ENCODE data around the gene PDGFC.
"Not testable (repeated sequence)": the region's sequence is repeated elsewhere in the genome, so short reads cannot be mapped to it uniquely, and the experiment has no call there.

The PDGFC gene

DNA sequence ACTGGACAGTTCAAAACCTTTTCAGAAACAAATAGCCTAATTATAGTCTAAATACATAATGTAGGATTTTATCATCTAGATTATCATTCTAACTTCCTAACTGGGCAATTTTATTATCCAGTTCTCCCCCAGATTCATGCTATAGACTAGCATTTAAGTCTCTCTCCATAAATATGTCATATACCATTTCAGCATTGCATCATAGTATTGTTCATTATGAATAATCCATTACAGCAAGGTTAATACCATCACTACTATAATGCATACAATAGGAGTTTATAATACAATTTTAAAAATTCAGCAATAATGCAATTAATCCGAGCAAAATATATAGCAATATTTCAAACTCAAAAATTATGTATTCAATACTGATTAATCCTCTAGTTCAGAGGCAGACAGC is 77.4 kb downstream of the PDGFC start:
- no peak for DNase-seq

DNA sequence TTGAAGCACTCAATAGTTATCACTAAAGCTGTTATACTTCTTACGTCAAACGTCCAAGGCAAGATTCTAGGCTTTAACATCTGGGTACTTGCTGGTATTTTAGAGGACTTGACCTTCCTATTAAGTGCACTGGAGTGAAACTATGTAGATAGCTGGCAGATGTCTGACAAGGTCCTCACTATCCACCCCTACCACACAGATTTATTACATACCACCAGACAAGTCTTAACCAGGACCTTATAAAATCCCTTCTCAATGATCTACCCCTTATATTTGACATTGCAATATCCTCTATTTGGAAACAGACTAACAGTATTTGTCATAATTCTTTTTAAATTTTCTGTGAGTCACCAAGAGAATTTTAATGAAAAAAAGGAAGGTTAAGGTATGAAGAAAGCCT is 78.8 kb downstream of the PDGFC start:
- DNase-seq = no peak

DNA sequence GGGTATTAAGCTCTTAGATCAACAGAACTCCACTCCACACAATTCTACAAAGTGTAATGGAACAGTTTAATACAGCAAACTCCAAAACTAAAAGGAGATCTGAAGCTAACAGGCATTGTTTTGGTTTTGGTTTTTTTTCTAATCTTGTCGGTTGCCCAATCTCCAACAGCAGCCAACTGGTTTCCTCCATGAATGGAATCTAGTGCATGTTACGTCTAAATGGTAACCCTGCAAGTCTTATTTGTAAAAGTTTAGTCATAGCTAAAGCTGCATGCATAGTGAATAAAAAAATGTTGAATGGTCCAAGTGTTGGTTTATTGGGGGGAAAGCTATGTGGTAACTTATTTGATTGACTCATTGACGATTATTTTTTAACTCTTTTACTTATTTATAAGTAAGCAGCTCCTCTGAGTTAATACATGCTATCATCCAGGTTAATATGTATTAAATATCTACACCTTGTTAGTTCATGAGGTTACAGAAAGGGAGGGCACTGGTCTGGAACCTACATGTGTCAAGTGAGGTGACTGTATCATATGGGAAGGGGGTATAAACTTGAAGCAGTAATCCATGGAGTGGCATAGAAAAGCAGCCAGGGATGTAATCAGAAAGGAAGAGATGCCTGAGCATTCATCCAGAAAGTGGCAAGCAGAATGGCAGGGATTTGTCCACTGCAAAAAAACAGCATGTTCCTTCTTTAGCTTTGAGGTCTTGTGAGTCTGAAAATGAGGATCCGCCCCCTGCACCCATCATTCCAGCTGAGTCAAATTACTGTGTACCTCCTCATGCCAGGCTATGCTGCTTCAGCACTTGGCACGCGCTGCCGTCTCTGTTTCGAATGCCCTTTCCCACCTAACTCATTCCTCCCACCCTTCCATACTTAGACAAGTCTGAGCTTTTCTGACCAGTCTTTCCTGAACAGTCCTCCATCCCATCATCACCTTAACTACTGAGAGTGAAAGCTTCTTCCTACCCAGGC is 81.7 kb downstream of the PDGFC start:
- no peak for DNase-seq

DNA sequence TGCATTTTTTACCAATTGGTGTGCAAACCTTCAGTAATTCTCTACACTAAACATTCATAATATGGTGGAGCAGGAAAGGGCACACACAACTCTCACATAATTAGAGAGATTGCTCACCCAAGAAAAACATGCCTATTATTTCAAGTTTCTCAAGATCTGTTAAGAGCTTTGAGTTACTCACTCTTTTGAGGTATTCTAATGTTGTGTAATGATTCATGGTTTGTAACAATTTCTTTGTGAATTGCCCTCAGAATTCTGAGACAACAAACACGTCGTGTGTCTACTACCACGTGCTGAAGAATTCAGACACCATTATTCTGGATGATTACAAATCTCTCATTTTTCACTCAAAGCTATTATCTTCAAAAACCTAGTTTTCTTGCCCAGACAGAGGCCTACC is 82.8 kb downstream of the PDGFC start:
- DNase-seq = no peak

DNA sequence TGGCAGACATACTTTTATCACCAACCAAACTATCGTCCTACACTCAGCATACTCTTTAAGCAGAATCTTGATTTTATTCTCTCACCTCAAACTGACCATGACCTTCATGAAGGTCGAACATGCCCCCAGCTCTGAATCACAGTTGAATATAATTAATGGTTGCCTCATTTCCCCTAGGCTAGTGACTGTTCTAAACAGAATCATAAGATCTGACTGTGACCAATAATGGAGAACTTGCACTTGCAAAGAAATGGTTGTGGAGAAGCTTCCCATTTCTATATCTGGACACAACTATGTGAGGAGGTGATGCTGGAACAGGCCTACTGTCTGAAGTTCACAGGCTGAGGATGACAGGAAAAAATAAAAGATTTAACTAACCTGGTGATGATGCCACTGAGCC is 85.1 kb downstream of the PDGFC start:
- no peak for DNase-seq

DNA sequence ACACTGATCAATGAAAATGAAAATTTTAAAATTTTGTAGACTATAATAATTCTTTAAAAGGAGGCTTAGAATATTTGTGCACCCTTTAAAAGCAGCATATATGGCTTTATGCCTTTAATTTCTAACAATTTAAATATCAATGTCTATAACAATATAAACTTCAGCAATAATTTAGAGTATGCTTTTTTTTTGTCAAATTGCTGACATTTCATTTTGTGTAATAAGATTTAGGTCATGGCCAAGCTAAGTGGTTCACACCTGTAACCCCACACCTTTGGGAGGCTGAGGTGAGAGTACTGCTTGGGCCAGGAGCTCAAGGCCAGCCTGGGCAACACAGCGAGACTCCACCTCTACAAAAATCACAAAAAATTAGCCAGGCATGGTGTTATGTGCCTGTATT is 86.2 kb downstream of the PDGFC start:
- no peak for DNase-seq

DNA sequence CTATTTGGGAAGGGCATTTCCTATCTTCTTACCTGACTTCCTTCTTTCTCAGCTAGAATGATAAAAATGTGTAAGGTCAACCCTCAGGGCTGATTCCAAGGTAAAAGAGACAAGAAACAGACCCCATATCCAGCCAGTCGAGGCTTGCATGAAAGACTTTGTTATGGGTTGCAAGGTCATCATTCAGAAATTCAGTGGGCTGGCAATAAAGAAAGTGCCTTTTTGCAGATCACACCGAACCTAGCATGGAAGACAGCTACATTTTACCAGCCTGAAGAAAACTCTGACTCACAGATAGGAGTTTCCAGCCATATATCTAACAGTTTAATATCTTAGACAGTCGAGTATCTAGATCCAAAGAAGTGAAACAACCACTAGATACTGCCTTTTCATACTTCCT is 87.4 kb downstream of the PDGFC start:
- DNase-seq = no peak

DNA sequence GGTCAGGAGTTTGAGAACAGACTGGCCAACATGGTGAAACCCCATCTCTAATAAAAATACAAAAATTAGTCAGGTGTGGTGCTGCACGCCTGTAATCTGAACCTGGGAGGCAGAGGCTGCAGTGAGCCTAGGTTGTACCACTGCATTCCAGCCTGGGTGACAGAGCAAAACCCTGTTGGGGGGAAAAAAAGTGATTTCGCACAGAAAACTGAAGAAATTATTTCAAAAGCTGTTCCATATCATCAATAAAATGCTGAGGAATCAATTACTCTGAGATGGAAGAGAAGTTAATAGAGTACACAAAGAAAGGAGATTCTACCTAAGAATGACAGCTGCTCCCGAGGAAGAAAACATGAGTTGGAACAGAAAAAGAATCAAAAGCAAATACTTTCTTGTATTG is 95.9 kb downstream of the PDGFC start:
- no peak for DNase-seq

DNA sequence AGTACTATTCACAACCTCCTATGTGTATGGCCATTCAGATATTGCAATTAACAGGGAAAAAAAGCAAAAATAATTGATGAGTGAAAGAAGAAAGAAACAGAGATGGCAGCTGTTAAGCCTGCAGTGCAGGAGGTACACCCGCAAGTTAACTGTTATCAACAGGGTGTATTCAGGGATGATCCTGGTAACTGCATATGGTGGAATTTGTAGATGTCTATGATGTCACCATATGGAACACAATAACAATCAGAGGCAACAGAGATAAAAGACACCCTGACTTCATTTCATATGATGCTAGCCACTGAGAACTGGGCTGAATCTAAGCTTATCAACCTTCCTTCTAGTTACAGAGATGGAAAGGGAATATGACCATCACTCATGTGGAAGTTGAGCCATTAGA is 96.5 kb downstream of the PDGFC start:
- DNase-seq = no peak

DNA sequence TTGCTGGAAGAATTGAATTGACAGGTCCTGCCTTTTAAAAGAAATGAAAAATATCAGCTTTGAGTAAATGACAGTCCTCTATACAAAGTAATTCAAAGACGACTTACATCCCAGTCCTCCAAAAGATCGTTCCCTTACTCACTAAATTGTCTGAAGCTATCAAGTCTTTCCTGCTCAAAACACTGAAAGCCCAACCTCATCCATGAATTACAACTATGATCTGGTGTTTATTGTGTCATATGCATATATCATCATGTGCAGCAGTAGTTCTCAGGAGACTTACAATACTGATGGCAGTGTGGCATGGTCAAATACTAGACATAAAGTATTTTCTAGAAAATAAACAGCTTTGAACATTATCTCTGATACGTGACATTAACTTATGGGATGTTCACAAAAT is 97.8 kb downstream of the PDGFC start:
- no peak for DNase-seq

DNA sequence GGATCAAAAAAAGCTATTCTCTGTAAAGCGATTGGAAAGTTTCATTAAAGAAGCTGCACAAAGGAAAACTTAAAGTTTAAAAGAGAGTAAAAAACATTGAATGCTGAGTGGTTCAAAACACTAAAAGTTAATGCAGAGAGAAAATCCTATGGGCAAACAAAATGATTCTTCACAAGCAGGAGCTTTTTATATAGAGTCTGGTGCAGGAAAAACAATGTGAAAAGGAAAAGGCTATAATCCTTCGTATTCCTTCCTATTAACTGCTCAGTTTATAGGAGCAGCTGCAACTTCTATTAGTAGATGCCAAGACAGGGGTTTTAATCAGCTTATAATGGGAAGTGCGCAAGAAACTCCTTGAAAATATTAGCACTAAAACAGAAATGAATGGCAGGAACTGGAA is 100.7 kb downstream of the PDGFC start:
- DNase-seq = no peak

DNA sequence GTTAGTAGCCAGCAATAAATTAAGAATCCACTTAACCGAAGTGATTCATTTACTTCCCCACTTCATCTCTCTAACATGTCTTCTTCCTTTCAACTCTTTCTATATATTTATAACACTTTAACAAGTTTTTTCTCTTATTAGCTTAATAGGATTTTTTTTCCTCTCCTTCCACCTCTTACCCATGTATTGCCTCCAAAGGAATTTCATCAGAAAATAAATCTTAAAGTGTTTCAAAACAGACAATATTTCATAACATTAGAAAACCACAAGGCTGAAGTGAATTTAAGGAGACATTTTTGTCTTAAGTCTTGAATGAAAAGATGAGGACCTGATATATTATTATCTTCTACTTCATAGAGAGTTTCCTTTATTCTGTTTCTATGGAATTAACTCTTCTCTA is 101.5 kb downstream of the PDGFC start:
- DNase-seq = no peak

DNA sequence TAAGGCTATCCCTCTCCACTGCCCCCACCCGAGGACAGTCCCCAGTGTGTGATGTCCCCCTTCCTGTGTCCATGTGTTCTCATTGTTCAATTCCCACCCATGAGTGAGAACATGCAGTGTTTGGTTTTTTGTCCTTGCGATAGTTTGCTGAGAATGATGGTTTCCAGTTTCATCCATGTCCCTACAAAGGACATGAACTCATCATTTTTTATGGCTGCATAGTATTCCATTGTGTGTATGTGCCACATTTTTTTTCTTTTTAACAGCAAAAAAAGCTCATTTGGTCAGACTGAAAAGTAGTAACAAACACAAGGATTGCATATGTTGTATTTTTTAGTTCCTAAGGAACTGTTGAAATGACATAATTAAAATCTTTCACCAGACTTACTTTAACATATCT is 105.5 kb downstream of the PDGFC start:
- not testable (repeated sequence) for DNase-seq

DNA sequence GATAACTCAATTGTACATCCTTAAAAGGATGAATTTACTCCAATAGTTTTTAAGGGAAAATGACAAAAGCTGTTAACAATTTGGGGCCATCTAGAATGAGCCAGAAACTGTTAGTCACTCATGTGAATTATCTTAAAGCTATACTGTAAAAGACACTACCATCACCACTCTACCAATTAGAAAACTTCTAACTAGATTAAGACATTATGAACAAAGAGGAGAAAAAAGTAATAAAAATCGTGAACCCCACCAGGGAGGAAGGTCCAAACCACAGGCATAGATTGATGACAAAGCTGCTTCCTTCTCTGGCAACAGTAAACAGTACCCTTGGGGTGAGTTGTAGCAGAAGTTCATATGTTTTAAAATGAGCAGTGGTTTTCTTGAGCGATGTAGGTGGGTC is 106.1 kb downstream of the PDGFC start:
- no peak for DNase-seq

DNA sequence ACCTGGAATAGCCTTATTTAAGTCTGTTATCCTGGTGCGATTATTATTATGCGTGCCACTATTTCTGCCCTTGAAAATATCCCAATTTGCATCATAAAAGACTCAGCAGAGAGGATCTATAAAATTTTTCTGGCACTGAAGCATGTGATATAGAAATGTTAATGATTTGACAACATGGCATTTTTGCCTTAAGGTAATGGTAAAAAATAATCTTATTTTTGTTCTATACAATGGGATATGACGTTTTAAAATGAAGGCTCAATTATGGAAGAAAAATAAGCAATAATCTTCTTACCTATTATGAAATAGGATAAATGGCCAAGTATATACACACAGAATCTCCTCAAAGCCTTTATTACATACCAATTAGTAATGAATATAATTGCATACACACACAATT is 113.5 kb downstream of the PDGFC start:
- DNase-seq = no peak

DNA sequence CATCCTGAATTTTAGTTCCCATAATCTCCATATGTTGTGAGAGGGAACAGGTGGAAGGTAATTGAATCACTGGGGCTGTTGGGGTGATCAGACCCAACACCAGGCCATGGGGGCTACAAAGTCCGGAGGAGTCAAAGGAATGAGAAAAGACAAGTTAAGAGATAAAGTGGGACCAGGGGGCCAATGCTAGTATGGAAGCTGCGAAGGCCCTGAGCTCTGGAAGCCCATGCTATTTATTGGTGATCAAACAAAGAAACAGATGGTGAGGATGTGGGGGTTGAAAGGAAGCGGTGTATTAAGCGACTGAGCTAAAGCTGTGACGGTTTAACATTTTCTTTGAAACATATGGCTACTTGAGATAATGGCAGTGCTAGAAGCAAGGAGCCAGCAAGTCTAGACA is 132.8 kb downstream of the PDGFC start:
- peak; percentile 78 for DNase-seq

DNA sequence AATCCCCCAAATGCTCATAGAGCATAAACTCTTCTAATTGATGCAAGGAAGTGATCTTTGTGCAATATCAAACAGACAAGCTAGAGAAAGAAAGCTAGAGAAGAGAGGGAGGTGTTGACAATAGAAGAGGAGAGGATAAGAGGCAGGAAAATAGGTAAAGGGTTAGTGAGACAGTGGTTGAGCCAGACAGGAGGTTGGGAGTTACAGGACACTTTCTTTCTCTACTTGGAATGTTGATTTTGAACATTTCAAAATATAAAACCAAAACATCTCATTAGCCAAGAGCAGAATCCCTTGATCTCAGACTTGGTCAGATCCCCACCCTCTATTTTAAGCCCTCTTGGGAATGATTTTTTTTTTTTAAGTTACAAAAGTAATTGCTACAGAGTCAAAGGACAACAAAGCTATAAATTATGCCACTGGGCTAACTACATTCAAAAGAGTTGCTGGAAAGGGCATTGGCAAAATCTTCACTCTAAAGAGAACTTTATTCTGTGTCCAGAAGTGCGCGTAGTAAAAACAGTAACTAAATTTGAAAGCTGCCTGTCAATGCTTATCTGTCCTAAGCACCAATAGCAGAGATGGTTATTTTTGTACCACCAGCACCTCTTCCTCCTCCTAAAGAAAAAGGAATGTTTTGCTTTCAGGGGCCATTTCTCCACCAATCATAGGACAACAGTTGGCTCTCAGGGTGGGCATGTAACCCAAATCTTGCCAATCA is 133.8 kb downstream of the PDGFC start:
- DNase-seq = no peak

DNA sequence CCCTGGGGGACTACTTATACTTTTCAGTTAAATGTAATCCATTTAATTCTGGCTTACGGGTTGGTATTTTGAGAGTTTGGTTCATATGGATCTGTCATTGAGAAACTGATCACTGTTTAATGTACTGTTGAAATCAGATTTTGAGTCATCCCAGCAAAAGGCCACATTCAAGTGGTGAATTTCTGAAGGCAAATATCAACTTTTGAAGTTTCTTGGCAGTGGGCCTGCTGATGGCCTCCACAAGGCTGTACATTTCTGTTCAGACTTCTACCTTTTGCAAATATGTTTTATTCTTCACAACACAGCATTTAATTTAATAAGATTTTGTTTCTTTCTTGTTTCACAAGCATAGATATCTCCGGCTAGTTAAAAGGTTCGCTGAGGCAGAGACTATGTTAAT is 138.7 kb downstream of the PDGFC start:
- no peak for DNase-seq

DNA sequence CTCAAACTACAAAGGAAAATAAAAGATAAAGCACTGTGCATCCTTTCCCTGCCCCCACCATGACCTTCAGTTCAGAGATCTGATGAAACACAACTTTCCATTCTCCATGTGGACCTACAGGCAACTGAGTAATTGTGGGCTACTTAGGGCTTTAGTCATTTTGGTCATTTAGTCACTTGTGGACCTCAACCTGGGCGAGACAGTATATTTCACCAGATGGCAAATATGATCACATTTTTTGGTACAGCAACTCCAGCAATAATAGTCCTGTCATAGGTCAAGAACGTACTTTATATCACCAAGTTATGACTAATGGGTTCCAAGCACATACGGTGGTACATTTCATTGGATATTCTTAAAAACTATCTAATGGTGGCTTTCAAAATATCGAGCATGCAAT is 141.2 kb downstream of the PDGFC start:
- DNase-seq = no peak

DNA sequence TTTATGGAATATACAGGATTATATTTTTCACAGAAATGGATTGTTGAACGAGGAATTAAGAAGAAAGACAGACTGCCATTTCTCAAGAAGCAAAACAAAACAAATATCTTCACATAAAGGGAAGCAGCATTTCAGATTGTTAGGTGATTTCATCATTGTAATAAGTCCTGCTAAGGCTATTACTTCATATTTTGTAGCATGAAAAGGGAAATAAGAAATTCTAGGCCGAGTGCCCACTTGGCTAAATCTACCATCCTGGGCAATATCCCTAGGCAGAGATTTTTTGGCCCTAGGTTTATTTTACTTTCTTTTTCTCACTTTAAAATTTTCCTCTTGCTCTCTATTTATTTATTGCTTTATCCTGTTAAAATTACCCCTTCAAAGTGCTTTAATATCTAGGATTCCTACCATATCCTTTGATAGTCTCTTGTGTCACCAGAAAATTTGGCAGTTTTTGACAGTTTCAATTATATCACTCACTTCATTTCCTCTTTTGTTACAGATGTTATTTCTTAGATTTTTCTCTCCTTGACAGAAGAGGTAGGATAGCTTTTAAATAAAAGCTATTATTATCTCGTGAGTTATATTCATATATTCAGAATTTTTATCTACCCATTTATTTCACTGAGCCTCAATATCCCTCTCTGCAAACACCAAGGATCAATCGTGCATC is 142.3 kb downstream of the PDGFC start:
- DNase-seq = no peak

DNA sequence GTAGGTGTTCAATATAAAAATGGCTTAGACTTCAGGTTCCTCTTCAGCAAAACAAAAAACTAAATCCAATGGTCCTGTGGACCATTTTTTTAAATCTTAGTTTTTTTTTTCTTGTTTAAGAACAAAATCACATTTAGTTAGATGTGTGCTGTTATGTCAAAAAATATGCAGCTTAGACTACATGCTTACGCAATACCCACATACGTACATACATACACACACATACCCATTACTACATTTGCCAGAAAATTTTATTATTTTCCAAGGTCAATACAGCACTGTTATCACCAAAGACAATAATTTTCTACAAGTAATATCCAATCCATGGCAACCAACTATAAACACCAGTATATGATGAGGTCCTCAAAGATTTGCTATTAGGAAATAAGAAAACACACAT is 144.1 kb downstream of the PDGFC start:
- DNase-seq = no peak

DNA sequence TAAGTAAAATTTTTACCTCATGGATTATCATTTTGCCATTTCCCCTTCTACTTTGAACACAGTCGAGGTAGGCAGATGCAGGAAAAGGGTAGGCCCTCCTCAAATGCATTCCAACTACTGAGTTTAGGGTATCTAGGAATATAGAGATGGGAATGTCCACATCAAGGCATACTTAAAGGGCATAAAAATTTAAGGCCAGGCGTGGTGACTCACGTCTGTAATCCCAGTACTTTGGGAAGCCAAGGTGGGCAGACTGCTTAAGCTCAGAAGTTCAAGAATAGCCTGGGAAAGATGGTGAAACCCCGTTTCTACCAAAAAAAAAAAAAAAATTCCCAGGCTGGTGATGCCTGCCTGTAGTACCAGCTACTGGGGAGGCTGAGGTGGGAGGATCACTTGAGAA is 146.5 kb downstream of the PDGFC start:
- no peak for DNase-seq

DNA sequence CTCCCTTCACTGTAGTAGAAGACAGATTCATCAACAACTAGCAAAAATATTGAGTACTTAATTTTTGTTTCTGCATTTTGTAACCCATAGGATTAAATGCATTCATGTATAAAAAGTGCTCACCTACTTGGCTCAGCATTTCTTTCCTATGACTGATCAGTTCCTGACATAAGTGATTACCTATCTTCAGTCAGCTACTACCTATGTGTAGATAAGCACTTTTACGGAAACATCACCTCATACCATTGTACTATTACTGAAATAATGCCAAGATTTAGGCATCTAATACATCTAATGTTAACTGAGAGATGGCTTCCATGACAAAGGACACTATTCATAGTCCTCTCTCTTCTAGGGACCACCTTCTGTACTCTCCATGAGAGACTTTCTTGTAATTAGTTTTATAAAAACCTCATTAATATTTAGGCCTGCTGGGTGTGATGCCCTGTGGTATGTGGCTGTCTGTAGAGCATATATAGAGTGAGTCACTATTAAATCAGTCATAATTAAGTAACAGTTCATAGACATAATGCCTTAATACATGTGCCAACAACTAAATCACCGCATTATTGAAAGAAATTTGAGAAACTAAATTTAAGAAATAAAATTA is 147.0 kb downstream of the PDGFC start:
- DNase-seq = no peak
